HL-60 (cell line): Measurements from ENCODE around the gene CFAP68.

Source experiments
- DNase-seq, 2 experiments: peaks; one replicate each; pipeline ENCODE4 v3.0.0-alpha.2; 2010 to 2020; ENCODE audit warnings: low read depth in 1 of 2, low spot score in 1 of 2
- H3K27ac ChIP-seq: fragments of 250-450 bp; sonication (Bioruptor Pico); replicated peaks from 2 replicates; pipeline ENCODE4 v1.5.1; 2020; ENCODE audit warnings: mild to moderate bottlenecking, moderate library complexity
- H3K27me3 ChIP-seq: fragments of 250-450 bp; sonication (Bioruptor Pico); 2 replicates; pipeline ENCODE4 v1.5.1; 2021; ENCODE audit warnings: mild to moderate bottlenecking, moderate library complexity; ENCODE audit not compliant: insufficient read depth, poor library complexity, severe bottlenecking
- H3K4me3 ChIP-seq: replicated peaks from 2 replicates; pipeline ENCODE4 v1.5.1; 2011; ENCODE audit warnings: mild to moderate bottlenecking, control low read depth, low read length; ENCODE audit not compliant: insufficient read depth
- GABPA ChIP-seq: IDR thresholded peaks from 2 replicates; pipeline ENCODE4 v1.6.1; 2012; ENCODE audit warnings: low read depth
- POLR2AphosphoS5 ChIP-seq: IDR thresholded peaks from 2 replicates; pipeline ENCODE4 v1.6.1; 2012; ENCODE audit warnings: low read depth
- SPI1 ChIP-seq: IDR thresholded peaks from 2 replicates; pipeline ENCODE4 v1.6.1; 2012; ENCODE audit warnings: low read depth, mild to moderate bottlenecking, borderline replicate concordance
- TF ChIP-seq, protein P1 (sequence below): IDR thresholded peaks from 2 replicates; pipeline ENCODE4 v1.6.1; 2012; ENCODE audit warnings: low read depth; ENCODE audit not compliant: insufficient replicate concordance
- TF ChIP-seq, protein P2 (sequence below): IDR thresholded peaks from one replicate; pipeline ENCODE4 v1.5.1; 2011; ENCODE audit warnings: low read length, control low read depth, inconsistent platforms; ENCODE audit not compliant: insufficient read depth

Gene CFAP68

DNA sequence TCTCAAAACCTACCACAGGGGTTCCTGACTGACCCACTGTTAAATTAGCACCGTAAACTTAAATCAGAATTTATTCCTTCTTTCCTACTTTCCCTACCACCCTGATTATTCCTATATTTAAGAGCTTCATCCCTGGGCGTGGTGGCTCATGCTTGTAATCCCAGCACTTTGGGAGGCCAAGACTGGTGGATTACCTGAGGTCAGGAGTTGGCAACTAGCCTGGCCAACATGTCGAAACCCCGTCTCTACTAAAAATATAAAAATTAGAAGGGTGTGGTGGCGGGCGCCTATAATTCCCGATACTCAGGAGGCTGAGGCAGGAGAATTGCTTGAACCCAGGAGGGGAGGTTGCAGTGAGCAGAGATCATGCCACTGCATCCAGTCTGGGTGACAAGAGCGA lies 28.3 kb upstream of the CFAP68 start:
- no peak for TF ChIP-seq SPI1
- TF ChIP-seq POLR2AphosphoS5, result no peak
- TF ChIP-seq, protein P1, sequence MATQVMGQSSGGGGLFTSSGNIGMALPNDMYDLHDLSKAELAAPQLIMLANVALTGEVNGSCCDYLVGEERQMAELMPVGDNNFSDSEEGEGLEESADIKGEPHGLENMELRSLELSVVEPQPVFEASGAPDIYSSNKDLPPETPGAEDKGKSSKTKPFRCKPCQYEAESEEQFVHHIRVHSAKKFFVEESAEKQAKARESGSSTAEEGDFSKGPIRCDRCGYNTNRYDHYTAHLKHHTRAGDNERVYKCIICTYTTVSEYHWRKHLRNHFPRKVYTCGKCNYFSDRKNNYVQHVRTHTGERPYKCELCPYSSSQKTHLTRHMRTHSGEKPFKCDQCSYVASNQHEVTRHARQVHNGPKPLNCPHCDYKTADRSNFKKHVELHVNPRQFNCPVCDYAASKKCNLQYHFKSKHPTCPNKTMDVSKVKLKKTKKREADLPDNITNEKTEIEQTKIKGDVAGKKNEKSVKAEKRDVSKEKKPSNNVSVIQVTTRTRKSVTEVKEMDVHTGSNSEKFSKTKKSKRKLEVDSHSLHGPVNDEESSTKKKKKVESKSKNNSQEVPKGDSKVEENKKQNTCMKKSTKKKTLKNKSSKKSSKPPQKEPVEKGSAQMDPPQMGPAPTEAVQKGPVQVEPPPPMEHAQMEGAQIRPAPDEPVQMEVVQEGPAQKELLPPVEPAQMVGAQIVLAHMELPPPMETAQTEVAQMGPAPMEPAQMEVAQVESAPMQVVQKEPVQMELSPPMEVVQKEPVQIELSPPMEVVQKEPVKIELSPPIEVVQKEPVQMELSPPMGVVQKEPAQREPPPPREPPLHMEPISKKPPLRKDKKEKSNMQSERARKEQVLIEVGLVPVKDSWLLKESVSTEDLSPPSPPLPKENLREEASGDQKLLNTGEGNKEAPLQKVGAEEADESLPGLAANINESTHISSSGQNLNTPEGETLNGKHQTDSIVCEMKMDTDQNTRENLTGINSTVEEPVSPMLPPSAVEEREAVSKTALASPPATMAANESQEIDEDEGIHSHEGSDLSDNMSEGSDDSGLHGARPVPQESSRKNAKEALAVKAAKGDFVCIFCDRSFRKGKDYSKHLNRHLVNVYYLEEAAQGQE, result no peak
- no peak for TF ChIP-seq GABPA
- TF ChIP-seq, protein P2, sequence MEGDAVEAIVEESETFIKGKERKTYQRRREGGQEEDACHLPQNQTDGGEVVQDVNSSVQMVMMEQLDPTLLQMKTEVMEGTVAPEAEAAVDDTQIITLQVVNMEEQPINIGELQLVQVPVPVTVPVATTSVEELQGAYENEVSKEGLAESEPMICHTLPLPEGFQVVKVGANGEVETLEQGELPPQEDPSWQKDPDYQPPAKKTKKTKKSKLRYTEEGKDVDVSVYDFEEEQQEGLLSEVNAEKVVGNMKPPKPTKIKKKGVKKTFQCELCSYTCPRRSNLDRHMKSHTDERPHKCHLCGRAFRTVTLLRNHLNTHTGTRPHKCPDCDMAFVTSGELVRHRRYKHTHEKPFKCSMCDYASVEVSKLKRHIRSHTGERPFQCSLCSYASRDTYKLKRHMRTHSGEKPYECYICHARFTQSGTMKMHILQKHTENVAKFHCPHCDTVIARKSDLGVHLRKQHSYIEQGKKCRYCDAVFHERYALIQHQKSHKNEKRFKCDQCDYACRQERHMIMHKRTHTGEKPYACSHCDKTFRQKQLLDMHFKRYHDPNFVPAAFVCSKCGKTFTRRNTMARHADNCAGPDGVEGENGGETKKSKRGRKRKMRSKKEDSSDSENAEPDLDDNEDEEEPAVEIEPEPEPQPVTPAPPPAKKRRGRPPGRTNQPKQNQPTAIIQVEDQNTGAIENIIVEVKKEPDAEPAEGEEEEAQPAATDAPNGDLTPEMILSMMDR, result no peak
- Histone ChIP-seq H3K27ac (no peak overlapping the region), H3K4me3 (no peak overlapping the region)

DNA sequence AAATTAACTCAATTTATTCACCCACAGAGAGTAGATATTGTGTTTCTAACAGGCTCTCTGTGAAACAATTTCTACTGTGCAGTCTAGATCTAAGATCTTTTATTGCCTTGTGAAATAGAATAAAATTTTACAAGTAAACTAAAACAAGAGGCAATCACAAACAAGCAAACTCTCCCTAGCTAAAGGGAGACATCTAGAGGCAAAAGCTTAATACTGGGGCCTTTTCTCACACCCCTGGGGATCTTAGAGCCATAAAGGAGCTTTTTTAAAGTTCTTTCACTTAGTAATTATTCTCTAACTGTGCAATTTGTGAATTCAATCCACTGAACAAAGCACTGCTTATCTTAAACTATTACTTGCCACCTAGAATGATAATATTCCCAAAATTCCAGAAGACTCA lies 27.7 kb upstream of the CFAP68 start:
- no peaks in the 10 kb centered on the region for H3K27me3 ChIP-seq
- no peak for TF ChIP-seq SPI1
- TF ChIP-seq, protein P2, result peak; percentile 40
- H3K27ac ChIP-seq, result no peak overlapping the region
- no peak for DNase-seq
- H3K4me3 ChIP-seq, result no peak overlapping the region

More for the DNA sequence above, 28.3 kb upstream of the CFAP68 start:
- no peaks in the 10 kb centered on the region for H3K27me3 ChIP-seq
- DNase-seq, result no peak

DNA sequence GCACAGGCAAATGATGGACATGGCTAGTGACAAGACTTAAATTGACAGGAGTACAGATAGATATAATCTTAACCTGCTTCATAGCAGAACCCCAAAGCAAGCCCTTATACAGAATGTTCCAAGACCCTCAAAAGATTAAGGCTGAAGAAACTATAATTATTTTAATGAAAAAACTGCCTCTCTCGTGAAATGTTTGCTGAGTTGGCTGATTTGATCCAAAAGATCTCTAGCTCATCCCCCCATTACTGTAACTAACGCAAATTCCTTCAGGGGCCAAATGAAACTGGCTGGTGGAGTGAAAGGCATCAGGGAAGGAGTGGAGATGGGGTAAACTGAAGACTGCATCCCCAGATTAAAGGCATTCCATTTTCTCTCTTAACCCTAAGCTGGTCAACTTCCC lies 27.2 kb upstream of the CFAP68 start:
- Histone ChIP-seq H3K4me3 (no peak overlapping the region), H3K27ac (no peak overlapping the region), H3K27me3 (no peaks in the 10 kb centered on the region)
- TF ChIP-seq, protein P2, result no peak
- no peak for TF ChIP-seq GABPA
- no peak for TF ChIP-seq SPI1
- no peak for TF ChIP-seq POLR2AphosphoS5
- TF ChIP-seq, protein P1, result no peak
- DNase-seq, result no peak

DNA sequence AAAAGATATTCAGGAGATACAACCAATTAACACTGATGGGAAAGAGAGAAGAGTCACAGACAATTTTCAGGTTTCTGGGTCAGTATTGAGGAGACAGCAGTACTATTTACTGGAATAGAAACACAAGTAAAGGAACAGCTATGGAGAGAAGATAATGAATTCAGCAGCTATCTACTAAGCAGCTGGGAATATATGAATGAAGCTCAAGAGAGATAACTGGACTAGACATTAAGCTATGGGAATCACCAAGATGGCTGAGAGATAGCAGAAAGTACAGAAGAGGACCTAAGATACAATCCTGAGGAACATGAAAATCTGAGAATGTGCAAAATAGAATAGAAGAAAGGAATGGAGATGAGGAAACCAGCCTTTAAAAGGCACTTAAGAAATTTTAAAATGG lies 23.8 kb upstream of the CFAP68 start:
- TF ChIP-seq GABPA (no peak), SPI1 (no peak)
- TF ChIP-seq, protein P2, result no peak
- Histone ChIP-seq H3K27me3 (no peaks in the 10 kb centered on the region), H3K27ac (no peak overlapping the region), H3K4me3 (no peak overlapping the region)
- no peak for DNase-seq
